GM21367 (cell line): ENCODE results near the gene MRPL37.

Experiments used
- ATAC-seq: cut with Tn5 transposase; IDR thresholded peaks from one replicate; pipeline ENCODE4 v1.9.1; 2021; ENCODE audit not compliant: unreplicated experiment

The MRPL37 gene

GRCh38 chr1:54259546-54260140 is 59.7 kb downstream of the MRPL37 start:
- no peak for ATAC-seq

DNA sequence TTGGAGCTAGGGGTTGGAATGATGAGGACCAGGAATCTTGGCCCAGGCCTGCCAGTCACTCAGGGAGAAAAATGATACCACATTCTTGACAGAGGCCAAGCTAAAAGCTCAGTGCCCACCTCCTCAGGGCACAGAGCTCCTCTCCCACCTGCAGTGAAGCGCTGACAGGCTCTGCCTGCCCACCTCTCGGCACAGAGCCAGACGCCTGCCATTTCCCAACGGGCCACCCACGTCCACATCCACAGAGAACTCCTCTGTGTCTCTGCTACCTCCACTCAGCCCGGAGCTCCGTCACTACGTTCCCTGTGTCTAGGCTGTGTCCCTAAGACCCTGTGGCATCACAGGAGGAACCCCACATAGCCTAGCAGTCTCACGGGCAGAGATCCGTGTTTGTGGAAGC is 60.8 kb downstream of the MRPL37 start:
- no peak for ATAC-seq

GRCh38 chr1:54262244-54262643 is 62.3 kb downstream of the MRPL37 start:
- ATAC-seq: no peak

DNA sequence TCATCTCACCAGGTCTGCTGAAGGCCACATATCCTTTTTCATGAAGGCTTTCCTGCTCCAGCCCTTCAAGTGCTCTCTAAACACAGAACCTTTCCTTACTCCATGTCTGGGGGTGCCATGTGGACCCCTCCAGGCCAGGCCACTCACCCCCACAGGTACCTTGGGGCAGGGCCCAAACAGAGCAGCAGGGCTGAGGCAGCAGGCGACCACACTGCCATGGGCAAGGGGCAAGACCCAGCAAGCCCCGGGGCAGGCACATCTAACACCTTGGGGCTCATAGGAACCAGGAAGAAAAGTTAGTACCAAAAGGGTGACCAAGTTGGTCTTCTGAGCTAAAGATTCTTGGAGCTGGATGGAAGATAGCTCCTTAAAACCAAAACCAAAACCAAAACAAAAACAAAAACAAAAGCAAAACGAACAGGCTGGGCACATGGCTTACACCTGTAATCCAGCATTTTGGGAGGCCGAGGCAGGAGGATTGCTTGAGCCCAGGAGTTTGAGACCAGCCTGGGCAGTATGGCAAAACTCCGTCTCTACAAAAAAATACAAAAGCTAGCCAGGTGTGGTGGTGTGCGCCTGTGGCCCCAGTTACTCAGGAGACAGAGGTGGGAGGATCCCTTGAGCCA is 63.7 kb downstream of the MRPL37 start:
- no peak for ATAC-seq

- no peak for ATAC-seq
Observed at GRCh38 chr1:54265126-54265525, 65.2 kb downstream of the MRPL37 start.

- ATAC-seq: no peak
Observed at GRCh38 chr1:54265659-54266058, 65.7 kb downstream of the MRPL37 start.

- no peak for ATAC-seq
Observed at GRCh38 chr1:54266195-54266594, 66.2 kb downstream of the MRPL37 start.

DNA sequence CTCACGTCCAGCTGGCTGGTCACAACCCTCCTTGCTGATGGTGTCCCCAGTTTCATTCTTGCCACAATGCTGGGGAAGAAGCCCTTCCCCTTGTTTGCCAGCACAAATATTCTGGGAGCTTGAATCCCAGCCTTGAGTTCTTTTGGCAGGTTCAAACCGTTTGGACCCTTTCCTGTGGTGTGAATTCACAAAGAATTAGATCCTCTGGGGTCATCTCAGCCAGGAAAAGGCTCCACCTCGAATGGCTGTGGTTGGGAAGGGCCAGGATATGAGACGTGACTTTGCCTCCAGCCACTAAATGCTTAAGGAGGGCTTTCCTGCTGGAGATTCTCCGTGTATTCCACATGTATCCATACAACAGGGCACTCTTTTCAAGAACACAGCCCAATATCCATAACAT is 66.9 kb downstream of the MRPL37 start:
- ATAC-seq: no peak
